HEK293 (cell line): Measurements from ENCODE around the gene FAM83C.

ENCODE experiments used
- CTCF ChIA-PET: fragments of 350-600 bp; formaldehyde crosslinking; extraction: SDS; loops from one replicate; lab custom pipeline; 2021; ENCODE audit warnings: antibody characterized with exemption; lab: Yijun Ruan, JAX
- POLR2A ChIA-PET: fragments of 300-600 bp; formaldehyde crosslinking; extraction: SDS; loops from one replicate; lab custom pipeline; 2020; ENCODE audit warnings: antibody characterized with exemption, inconsistent platforms; lab: Yijun Ruan, JAX
- H3K27ac ChIP-seq: fragments of 200-500 bp; sonication (Bioruptor generic); 2 replicates; pipeline ENCODE4 v1.5.1; 2014; ENCODE audit warnings: low read depth, low read length, control low read depth, inconsistent platforms; ENCODE audit errors: extremely low read depth
- H3K36me3 ChIP-seq, 2 experiments: fragments of 200-500 bp in 1 of 2; sonication (Bioruptor generic) in 1 of 2; 1 replicate in 1 of 2; 2 replicates in 1 of 2; pipeline ENCODE4 v1.5.1; 2014 to 2017; ENCODE audit warnings: inconsistent platforms in 2 of 2, low read length in 2 of 2; ENCODE audit not compliant: control insufficient read depth in 2 of 2, insufficient read depth in 1 of 2
- H3K4me1 ChIP-seq: fragments of 200-500 bp; sonication (Bioruptor generic); 2 replicates; pipeline ENCODE4 v1.5.1; 2014; ENCODE audit warnings: mild to moderate bottlenecking, low read length, inconsistent platforms; ENCODE audit not compliant: control insufficient read depth, insufficient read depth
- H3K4me3 ChIP-seq: 2 replicates; pipeline ENCODE4 v1.5.1; 2011; ENCODE audit warnings: low read depth, mild to moderate bottlenecking, control low read depth, low read length, moderate library complexity
- H3K9me3 ChIP-seq: fragments of 200-500 bp; sonication (Bioruptor generic); 2 replicates; pipeline ENCODE4 v1.5.1; 2014; ENCODE audit warnings: low read depth, low read length, inconsistent platforms; ENCODE audit not compliant: control insufficient read depth, insufficient read depth
- BCL11B ChIP-seq: fragments of 450-650 bp; formaldehyde crosslinking; IDR thresholded peaks from 2 replicates; pipeline ENCODE4 v1.5.1; 2016; ENCODE audit warnings: low read depth, missing biosample characterization, missing genetic modification characterization
- HOXD13 ChIP-seq: sonication (generic); formaldehyde crosslinking; IDR thresholded peaks from 2 replicates; pipeline ENCODE4 v1.8.0; 2022; ENCODE audit warnings: missing genetic modification reagents, borderline replicate concordance
- IKZF3 ChIP-seq: fragments of 450-650 bp; IDR thresholded peaks from 2 replicates; pipeline ENCODE4 v1.5.0; 2018; ENCODE audit warnings: missing biosample characterization, mild to moderate bottlenecking, missing genetic modification characterization, moderate library complexity
- KLF8 ChIP-seq: fragments of 450-650 bp; formaldehyde crosslinking; IDR thresholded peaks from 2 replicates; pipeline ENCODE4 v1.5.1; 2016; ENCODE audit warnings: missing biosample characterization, missing genetic modification characterization
- PRDM1 ChIP-seq: fragments of 450-650 bp; formaldehyde crosslinking; IDR thresholded peaks from 2 replicates; pipeline ENCODE4; 2016; ENCODE audit warnings: missing biosample characterization, missing genetic modification characterization
- SP2 ChIP-seq: fragments of 450-650 bp; formaldehyde crosslinking; IDR thresholded peaks from 2 replicates; pipeline ENCODE4 v1.5.1; 2016; ENCODE audit warnings: missing biosample characterization, missing genetic modification characterization
- SP7 ChIP-seq: fragments of 450-650 bp; formaldehyde crosslinking; IDR thresholded peaks from 2 replicates; pipeline ENCODE4 v1.5.1; 2016; ENCODE audit warnings: missing biosample characterization, missing genetic modification characterization
- ZBTB11 ChIP-seq: fragments of 450-650 bp; formaldehyde crosslinking; conservative IDR thresholded peaks from 2 replicates; pipeline ENCODE4 v1.5.1; 2016; ENCODE audit warnings: low read depth, missing biosample characterization, missing genetic modification characterization
- ZIC2 ChIP-seq: fragments of 450-650 bp; formaldehyde crosslinking; IDR thresholded peaks from 2 replicates; pipeline ENCODE4 v1.5.1; 2016; ENCODE audit warnings: missing biosample characterization, missing genetic modification characterization
- ZNF155 ChIP-seq: fragments of 450-650 bp; formaldehyde crosslinking; IDR thresholded peaks from 2 replicates; pipeline ENCODE4 v1.5.1; 2016; ENCODE audit warnings: missing biosample characterization, missing genetic modification characterization
- ZNF157 ChIP-seq: fragments of 450-650 bp; formaldehyde crosslinking; IDR thresholded peaks from 2 replicates; pipeline ENCODE4 v1.5.1; 2016; ENCODE audit warnings: missing biosample characterization, missing genetic modification characterization
- ZNF530 ChIP-seq: fragments of 450-650 bp; formaldehyde crosslinking; IDR thresholded peaks from 2 replicates; pipeline ENCODE4 v1.5.1; 2016; ENCODE audit warnings: low read depth, missing biosample characterization, missing genetic modification characterization
- ZNF610 ChIP-seq: fragments of 450-650 bp; formaldehyde crosslinking; IDR thresholded peaks from 2 replicates; pipeline ENCODE4 v1.5.1; 2016; ENCODE audit warnings: missing biosample characterization, missing genetic modification characterization, borderline replicate concordance
- ZNF639 ChIP-seq: fragments of 450-650 bp; formaldehyde crosslinking; IDR thresholded peaks from 2 replicates; pipeline ENCODE4 v1.5.1; 2016; ENCODE audit warnings: missing biosample characterization, missing genetic modification characterization
- ZNF658 ChIP-seq: fragments of 450-650 bp; formaldehyde crosslinking; IDR thresholded peaks from 2 replicates; pipeline ENCODE4; 2016; ENCODE audit warnings: missing biosample characterization, missing genetic modification characterization
- ZNF704 ChIP-seq: fragments of 450-650 bp; formaldehyde crosslinking; IDR thresholded peaks from 2 replicates; pipeline ENCODE4 v1.5.1; 2016; ENCODE audit warnings: missing biosample characterization, missing genetic modification characterization
- ZNF776 ChIP-seq: fragments of 450-650 bp; formaldehyde crosslinking; IDR thresholded peaks from 2 replicates; pipeline ENCODE4 v1.5.0; 2017; ENCODE audit warnings: missing biosample characterization, missing genetic modification characterization, borderline replicate concordance
- TF ChIP-seq, protein P1 (sequence below): fragments of 450-650 bp; formaldehyde crosslinking; IDR thresholded peaks from 2 replicates; pipeline ENCODE4 v1.5.1; 2017; ENCODE audit warnings: missing biosample characterization, missing genetic modification characterization

The FAM83C gene

DNA sequence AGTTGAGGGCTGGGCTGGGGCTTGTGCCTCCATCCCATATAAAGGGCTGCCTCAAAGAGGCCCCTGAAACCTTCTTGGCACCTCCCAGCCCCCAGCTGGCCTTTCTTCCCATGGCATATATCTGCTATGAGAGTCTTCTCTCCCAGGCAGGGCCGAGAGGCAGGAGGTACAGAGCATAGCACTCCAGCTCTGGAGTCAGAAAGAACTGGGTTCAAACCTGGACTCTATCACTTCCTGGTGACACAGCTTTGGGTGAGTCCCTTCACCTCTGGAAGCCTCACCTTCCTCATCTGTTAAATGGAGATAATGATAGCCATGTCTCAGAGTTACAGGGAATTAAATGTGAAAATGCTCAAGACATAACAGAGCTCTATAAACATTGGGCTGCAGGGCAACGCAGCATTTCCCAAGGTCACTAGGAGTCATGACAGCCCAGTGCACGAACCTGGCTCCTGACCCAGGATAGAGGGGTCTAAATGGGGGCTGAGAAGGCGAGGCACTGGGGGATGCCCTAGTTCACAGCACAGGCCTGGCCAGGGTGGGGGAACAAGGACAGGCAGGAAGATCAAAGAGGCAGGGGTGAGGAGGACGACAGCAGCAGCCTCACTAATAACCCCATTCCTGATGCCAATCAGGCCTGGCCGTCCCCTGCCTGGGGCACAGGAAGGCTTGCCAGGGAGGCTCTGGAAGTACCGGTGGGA lies 1.9 kb downstream of the FAM83C start (continued):
- TF ChIP-seq BCL11B (tag by site-specific recombination), result no peak
- TF ChIP-seq PRDM1 (tag by site-specific recombination), result no peak
- no peak for TF ChIP-seq ZNF704
- TF ChIP-seq IKZF3 (tag by site-specific recombination), result no peak
- no peak for TF ChIP-seq ZNF658
- TF ChIP-seq SP7 (tag by site-specific recombination), result no peak
- TF ChIP-seq ZNF610 (tag by site-specific recombination), result no peak

DNA sequence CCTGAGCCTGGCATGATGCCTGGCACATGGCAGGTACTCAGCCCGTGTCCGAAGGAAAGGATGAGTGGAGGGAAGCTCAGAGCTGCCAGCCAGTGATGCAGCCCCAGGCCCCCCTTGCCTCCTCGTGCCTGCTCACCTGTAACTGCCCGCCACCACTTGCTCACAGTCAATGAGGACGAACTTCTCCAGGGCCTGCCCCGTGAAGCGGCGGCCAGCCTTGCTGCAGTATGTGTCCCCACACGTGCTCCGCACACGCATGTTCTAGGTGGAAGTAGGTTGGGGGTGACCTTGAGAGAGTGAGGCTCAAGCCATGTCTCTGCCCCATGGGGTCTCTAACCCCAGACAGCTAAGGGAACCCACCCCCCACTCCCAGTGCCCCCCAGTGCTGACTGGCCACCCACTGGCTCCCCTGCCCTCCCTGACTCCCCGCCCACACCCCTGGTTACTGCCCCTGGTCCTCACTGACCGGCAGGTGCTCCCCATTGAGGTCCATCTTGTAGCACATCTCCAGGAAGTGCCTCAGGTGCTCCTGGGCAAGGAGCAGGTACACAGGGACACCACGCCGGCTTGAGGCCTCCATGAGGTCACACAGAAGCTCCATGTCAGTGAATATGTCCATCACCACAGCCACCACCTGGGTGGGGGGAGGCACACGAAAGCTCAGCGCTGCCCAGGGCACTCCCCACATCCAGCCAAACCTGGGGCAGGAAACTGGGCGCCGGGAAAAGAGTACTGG lies 3.7 kb downstream of the FAM83C start:
- no peak for TF ChIP-seq ZBTB11
- TF ChIP-seq ZNF157 (tag by site-specific recombination), result no peak
- no peak for TF ChIP-seq ZNF155 (tag by site-specific recombination)
- TF ChIP-seq HOXD13 (CRISPR knock-in tag), result no peak
- TF ChIP-seq, protein P1, sequence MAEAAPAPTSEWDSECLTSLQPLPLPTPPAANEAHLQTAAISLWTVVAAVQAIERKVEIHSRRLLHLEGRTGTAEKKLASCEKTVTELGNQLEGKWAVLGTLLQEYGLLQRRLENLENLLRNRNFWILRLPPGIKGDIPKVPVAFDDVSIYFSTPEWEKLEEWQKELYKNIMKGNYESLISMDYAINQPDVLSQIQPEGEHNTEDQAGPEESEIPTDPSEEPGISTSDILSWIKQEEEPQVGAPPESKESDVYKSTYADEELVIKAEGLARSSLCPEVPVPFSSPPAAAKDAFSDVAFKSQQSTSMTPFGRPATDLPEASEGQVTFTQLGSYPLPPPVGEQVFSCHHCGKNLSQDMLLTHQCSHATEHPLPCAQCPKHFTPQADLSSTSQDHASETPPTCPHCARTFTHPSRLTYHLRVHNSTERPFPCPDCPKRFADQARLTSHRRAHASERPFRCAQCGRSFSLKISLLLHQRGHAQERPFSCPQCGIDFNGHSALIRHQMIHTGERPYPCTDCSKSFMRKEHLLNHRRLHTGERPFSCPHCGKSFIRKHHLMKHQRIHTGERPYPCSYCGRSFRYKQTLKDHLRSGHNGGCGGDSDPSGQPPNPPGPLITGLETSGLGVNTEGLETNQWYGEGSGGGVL (tag by site-specific recombination), result no peak
- TF ChIP-seq ZNF776 (tag by site-specific recombination), result no peak
- no peak for TF ChIP-seq KLF8 (tag by site-specific recombination)
- no peak for TF ChIP-seq ZNF639
- no peak for TF ChIP-seq SP2 (tag by site-specific recombination)
- no peak for TF ChIP-seq ZNF530 (tag by site-specific recombination)
- no peak for TF ChIP-seq ZIC2
- CTCF ChIA-PET, result interaction anchor here (2.3 kb wide), 1 partner anchor 15 kb away, joined by 7 read pairs; no protein-coding TSS in a partner anchor
- Histone ChIP-seq H3K4me1 (no peaks in the 10 kb centered on the region), H3K36me3 (peaks cover 0 to 3% of the 10 kb centered on the region in 2 experiments; a peak in 2 of 3 replicates), H3K9me3 (no peaks in the 10 kb centered on the region), H3K27ac (no peak overlapping the region), H3K4me3 (no peak overlapping the region)
- POLR2A ChIA-PET, result no interaction called here
